HTR-8/SVneo (cell line): ENCODE measurements around the gene ACOX3.

Experiments
- DNase-seq: peaks from one replicate; pipeline ENCODE4 v3.0.0; 2011; ENCODE audit warnings: low spot score, mixed read lengths; ENCODE audit not compliant: insufficient read length
- FAIRE-seq: peaks from 2 replicates; lab custom pipeline; 2011; peaks lifted over from hg19 to GRCh38; lab: Jason Lieb, UNC

The ACOX3 gene

GRCh38 chr4:8468746-8469535, 28.4 kb upstream of the ACOX3 start:
- peak; percentile 77 for FAIRE-seq
- peak; percentile 78 for DNase-seq

- no peak for FAIRE-seq
These were observed 26.5 kb upstream of the ACOX3 start for GRCh38 chr4:8467016-8467415.

GRCh38 chr4:8465615-8466611, 25.4 kb upstream of the ACOX3 start:
- DNase-seq, result no peak
- no peak for FAIRE-seq

More at GRCh38 chr4:8467016-8467415, 26.5 kb upstream of the ACOX3 start:
- no peak for DNase-seq

GRCh38 chr4:8464381-8464780, 23.9 kb upstream of the ACOX3 start:
- no peak for DNase-seq
- no peak for FAIRE-seq

GRCh38 chr4:8463811-8464210, 23.3 kb upstream of the ACOX3 start:
- FAIRE-seq (peak; percentile 42), DNase-seq (no peak)

GRCh38 chr4:8461616-8462015, 21.1 kb upstream of the ACOX3 start:
- no peak for DNase-seq
- FAIRE-seq, result no peak

- DNase-seq (no peak), FAIRE-seq (no peak)
These were observed 20.6 kb upstream of the ACOX3 start for GRCh38 chr4:8461086-8461485.

GRCh38 chr4:8459867-8460445, 19.4 kb upstream of the ACOX3 start:
- FAIRE-seq (no peak), DNase-seq (no peak)

- FAIRE-seq, result no peak
These were observed 17.2 kb upstream of the ACOX3 start for GRCh38 chr4:8457646-8458252.

GRCh38 chr4:8453957-8454356, 13.4 kb upstream of the ACOX3 start:
- no peak for FAIRE-seq

More at GRCh38 chr4:8457646-8458252, 17.2 kb upstream of the ACOX3 start:
- DNase-seq, result no peak

GRCh38 chr4:8451440-8452182, 11.1 kb upstream of the ACOX3 start:
- DNase-seq (no peak), FAIRE-seq (no peak)

More at GRCh38 chr4:8453957-8454356, 13.4 kb upstream of the ACOX3 start:
- no peak for DNase-seq

- no peak for FAIRE-seq
- DNase-seq, result no peak
These were observed 5.6 kb upstream of the ACOX3 start for GRCh38 chr4:8446122-8446521.

GRCh38 chr4:8443801-8444200, 3.3 kb upstream of the ACOX3 start:
- FAIRE-seq, result no peak

GRCh38 chr4:8442596-8443358, 2.3 kb upstream of the ACOX3 start:
- DNase-seq (no peak), FAIRE-seq (no peak)

More at GRCh38 chr4:8443801-8444200, 3.3 kb upstream of the ACOX3 start:
- no peak for DNase-seq

GRCh38 chr4:8441499-8442091, 1.1 kb upstream of the ACOX3 start:
- DNase-seq (no peak), FAIRE-seq (no peak)

GRCh38 chr4:8439914-8440491, 520 bp downstream of the ACOX3 start:
- DNase-seq (no peak), FAIRE-seq (peak; percentile 16)

GRCh38 chr4:8439168-8439567, 1.4 kb downstream of the ACOX3 start:
- no peak for FAIRE-seq

GRCh38 chr4:8438743-8439142, 1.8 kb downstream of the ACOX3 start:
- DNase-seq (no peak), FAIRE-seq (no peak)

More at GRCh38 chr4:8439168-8439567, 1.4 kb downstream of the ACOX3 start:
- no peak for DNase-seq
